ENCODE data around the gene SDK2.

SDK2 gene

DNA sequence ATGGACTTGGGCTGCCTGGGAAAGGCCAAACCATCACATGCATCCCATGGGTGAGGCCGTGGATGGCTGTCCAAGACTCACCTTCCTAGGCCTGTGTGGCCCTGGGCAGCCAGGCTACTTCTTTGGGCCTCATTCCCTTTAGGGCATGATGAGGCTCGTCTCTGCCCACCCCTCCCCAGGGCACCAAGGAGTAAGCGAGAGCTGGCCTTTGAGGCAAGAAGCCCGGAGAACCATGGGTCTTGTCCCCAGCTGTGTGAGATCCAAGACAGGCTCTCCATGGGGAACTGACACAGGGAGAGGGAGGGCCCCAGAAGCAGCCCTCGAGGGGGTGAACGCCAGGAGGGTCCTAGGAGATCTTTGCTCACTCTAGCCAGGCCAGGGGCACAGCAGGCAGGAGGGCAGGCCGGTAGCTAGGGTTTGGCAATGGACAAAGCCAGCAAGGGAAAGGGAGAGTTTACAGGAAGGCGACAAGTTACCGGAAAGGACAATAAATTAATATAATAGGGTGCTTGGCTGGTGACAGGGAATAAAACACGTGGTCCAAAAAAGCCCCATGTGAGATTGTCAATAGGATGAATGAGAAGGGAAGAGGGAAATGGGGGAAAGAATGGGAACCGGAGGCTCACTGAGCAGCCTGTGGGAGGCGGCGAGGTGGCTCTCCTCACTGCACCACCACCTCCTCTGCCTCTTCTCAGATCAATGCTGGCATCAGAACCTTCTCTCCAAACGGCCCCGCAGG lies 119.1 kb downstream of the SDK2 start:
- no peaks in the 10 kb centered on the region for H3K4me1 ChIP-seq (ENCODE audit: control insufficient read depth, insufficient read depth, low read length)
- no peaks in the 10 kb centered on the region for H3K36me3 ChIP-seq (ENCODE audit: control insufficient read depth, insufficient read depth, low read length, severe bottlenecking)
- H3K27me3 ChIP-seq (replicated peaks; ENCODE audit: control insufficient read depth, insufficient read depth, low read length) = peaks cover 18% of the 10 kb centered on the region
- no peaks in the 10 kb centered on the region for H3K9me3 ChIP-seq (ENCODE audit: control insufficient read depth, low read length)
- no peak overlapping the region for H3K4me3 ChIP-seq (ENCODE audit: low read length)
- DNase-seq (ENCODE audit: low read depth) = no peak
- no peak overlapping the region for H3K9ac ChIP-seq (ENCODE audit: low read length)

DNA sequence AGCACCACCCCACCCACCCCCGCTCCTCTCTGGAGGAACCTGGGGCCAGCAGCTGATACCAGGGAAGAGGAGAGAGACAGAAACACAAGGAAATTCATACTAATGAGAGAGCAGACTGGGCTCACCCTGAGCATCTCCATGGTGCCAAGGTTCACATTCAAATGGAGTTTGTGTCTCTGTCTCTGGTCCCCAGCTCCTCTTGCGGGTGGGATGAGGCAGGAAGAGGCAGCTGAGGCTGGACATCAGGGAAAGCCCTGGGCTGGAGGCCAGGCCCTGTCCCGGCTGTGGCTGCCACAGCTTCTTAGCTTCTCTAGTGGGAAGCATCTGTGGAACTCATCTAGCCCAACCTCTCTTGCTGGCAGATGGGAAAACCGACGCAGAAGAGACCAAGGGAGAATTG lies 121.5 kb downstream of the SDK2 start:
- no peaks in the 10 kb centered on the region for H3K36me3 ChIP-seq (ENCODE audit: control insufficient read depth, insufficient read depth, low read length, severe bottlenecking)
- peaks cover 34% of the 10 kb centered on the region for H3K27me3 ChIP-seq (replicated peaks; ENCODE audit: control insufficient read depth, insufficient read depth, low read length)
- H3K9ac ChIP-seq (ENCODE audit: low read length) = no peak overlapping the region
- H3K4me1 ChIP-seq (ENCODE audit: control insufficient read depth, insufficient read depth, low read length) = no peaks in the 10 kb centered on the region
- no peak for DNase-seq (ENCODE audit: low read depth)
- no peaks in the 10 kb centered on the region for H3K9me3 ChIP-seq (ENCODE audit: control insufficient read depth, low read length)
- H3K4me3 ChIP-seq (ENCODE audit: low read length) = no peak overlapping the region

- H3K27me3 ChIP-seq (replicated peaks; ENCODE audit: control insufficient read depth, insufficient read depth, low read length) = peaks cover 38% of the 10 kb centered on the region
- DNase-seq (ENCODE audit: low read depth) = no peak
- no peaks in the 10 kb centered on the region for H3K4me1 ChIP-seq (ENCODE audit: control insufficient read depth, insufficient read depth, low read length)
- no peaks in the 10 kb centered on the region for H3K9me3 ChIP-seq (ENCODE audit: control insufficient read depth, low read length)
- no peak overlapping the region for H3K9ac ChIP-seq (ENCODE audit: low read length)
- no peaks in the 10 kb centered on the region for H3K36me3 ChIP-seq (ENCODE audit: control insufficient read depth, insufficient read depth, low read length, severe bottlenecking)
- no peak overlapping the region for H3K4me3 ChIP-seq (ENCODE audit: low read length)
Measured at GRCh38 chr17:73522107-73522506, 122.1 kb downstream of the SDK2 start.

GRCh38 chr17:73521376-73521775 lies 122.9 kb downstream of the SDK2 start:
- peaks cover 36% of the 10 kb centered on the region for H3K27me3 ChIP-seq (replicated peaks; ENCODE audit: control insufficient read depth, insufficient read depth, low read length)
- no peak overlapping the region for H3K4me3 ChIP-seq (ENCODE audit: low read length)
- no peak overlapping the region for H3K9ac ChIP-seq (ENCODE audit: low read length)
- no peaks in the 10 kb centered on the region for H3K4me1 ChIP-seq (ENCODE audit: control insufficient read depth, insufficient read depth, low read length)
- DNase-seq (ENCODE audit: low read depth) = no peak
- no peaks in the 10 kb centered on the region for H3K36me3 ChIP-seq (ENCODE audit: control insufficient read depth, insufficient read depth, low read length, severe bottlenecking)
- no peaks in the 10 kb centered on the region for H3K9me3 ChIP-seq (ENCODE audit: control insufficient read depth, low read length)

DNA sequence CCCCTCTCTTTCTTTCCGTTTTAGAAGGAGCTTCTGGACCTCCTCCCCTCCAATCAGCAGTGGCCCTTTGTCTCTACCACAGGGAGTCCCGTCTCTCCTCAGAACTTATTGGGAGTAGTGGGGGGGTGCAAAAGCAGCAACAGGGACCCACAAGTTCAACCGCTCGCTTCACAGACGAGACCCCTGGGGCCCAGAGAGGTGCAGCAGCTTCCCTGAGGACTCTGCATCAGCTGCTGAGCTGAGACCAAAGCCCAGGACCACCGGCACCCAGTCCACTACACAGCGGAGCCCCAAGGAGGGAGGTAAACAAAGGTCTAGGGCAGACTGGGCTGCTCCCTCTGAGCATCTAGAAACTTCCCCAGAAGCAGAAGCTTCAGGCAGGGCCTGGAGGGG lies 123.9 kb downstream of the SDK2 start:
- Histone ChIP-seq H3K4me1 (ENCODE audit: control insufficient read depth, insufficient read depth, low read length) (no peaks in the 10 kb centered on the region), H3K9ac (ENCODE audit: low read length) (no peak overlapping the region), H3K4me3 (ENCODE audit: low read length) (no peak overlapping the region), H3K9me3 (ENCODE audit: control insufficient read depth, low read length) (no peaks in the 10 kb centered on the region), H3K36me3 (ENCODE audit: control insufficient read depth, insufficient read depth, low read length, severe bottlenecking) (no peaks in the 10 kb centered on the region), H3K27me3 (replicated peaks; ENCODE audit: control insufficient read depth, insufficient read depth, low read length) (peaks cover 41% of the 10 kb centered on the region)
- DNase-seq (ENCODE audit: low read depth) = no peak

GRCh38 chr17:73519714-73520368 lies 124.4 kb downstream of the SDK2 start:
- Histone ChIP-seq H3K9me3 (ENCODE audit: control insufficient read depth, low read length) (no peaks in the 10 kb centered on the region), H3K4me1 (ENCODE audit: control insufficient read depth, insufficient read depth, low read length) (no peaks in the 10 kb centered on the region), H3K27me3 (replicated peaks; ENCODE audit: control insufficient read depth, insufficient read depth, low read length) (peaks cover 43% of the 10 kb centered on the region), H3K36me3 (ENCODE audit: control insufficient read depth, insufficient read depth, low read length, severe bottlenecking) (no peaks in the 10 kb centered on the region), H3K9ac (ENCODE audit: low read length) (no peak overlapping the region), H3K4me3 (ENCODE audit: low read length) (no peak overlapping the region)
- no peak for DNase-seq (ENCODE audit: low read depth)

GRCh38 chr17:73519011-73519410 lies 125.2 kb downstream of the SDK2 start:
- Histone ChIP-seq H3K36me3 (ENCODE audit: control insufficient read depth, insufficient read depth, low read length, severe bottlenecking) (no peaks in the 10 kb centered on the region), H3K27me3 (replicated peaks; ENCODE audit: control insufficient read depth, insufficient read depth, low read length) (peaks cover 42% of the 10 kb centered on the region), H3K9ac (ENCODE audit: low read length) (no peak overlapping the region), H3K4me1 (ENCODE audit: control insufficient read depth, insufficient read depth, low read length) (no peaks in the 10 kb centered on the region), H3K4me3 (ENCODE audit: low read length) (no peak overlapping the region), H3K9me3 (ENCODE audit: control insufficient read depth, low read length) (no peaks in the 10 kb centered on the region)
- no peak for DNase-seq (ENCODE audit: low read depth)

DNA sequence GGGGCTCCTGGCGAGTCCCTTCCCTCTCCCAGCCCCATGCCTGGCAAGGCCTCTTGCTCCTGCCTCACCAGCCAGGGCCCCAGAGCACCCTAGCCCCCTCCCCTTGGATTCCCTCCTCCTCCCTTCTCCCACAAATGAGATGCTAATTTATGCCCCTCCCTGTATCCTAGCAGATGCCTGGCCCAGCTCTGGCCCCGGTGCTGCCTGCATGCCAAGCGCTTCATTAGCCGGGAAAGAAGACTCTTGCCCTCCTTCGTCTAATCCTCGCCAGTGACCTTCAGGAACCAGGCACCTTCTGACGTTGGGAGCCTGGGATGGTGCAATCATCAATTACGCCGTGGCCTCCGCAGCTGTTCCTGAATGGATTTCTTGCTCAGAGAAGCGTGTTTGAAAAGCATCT lies 127.8 kb downstream of the SDK2 start:
- no peaks in the 10 kb centered on the region for H3K36me3 ChIP-seq (ENCODE audit: control insufficient read depth, insufficient read depth, low read length, severe bottlenecking)
- peaks cover 41% of the 10 kb centered on the region for H3K27me3 ChIP-seq (replicated peaks; ENCODE audit: control insufficient read depth, insufficient read depth, low read length)
- no peak overlapping the region for H3K4me3 ChIP-seq (ENCODE audit: low read length)
- no peaks in the 10 kb centered on the region for H3K9me3 ChIP-seq (ENCODE audit: control insufficient read depth, low read length)
- DNase-seq (ENCODE audit: low read depth) = no peak
- H3K9ac ChIP-seq (ENCODE audit: low read length) = no peak overlapping the region
- no peaks in the 10 kb centered on the region for H3K4me1 ChIP-seq (ENCODE audit: control insufficient read depth, insufficient read depth, low read length)

DNA sequence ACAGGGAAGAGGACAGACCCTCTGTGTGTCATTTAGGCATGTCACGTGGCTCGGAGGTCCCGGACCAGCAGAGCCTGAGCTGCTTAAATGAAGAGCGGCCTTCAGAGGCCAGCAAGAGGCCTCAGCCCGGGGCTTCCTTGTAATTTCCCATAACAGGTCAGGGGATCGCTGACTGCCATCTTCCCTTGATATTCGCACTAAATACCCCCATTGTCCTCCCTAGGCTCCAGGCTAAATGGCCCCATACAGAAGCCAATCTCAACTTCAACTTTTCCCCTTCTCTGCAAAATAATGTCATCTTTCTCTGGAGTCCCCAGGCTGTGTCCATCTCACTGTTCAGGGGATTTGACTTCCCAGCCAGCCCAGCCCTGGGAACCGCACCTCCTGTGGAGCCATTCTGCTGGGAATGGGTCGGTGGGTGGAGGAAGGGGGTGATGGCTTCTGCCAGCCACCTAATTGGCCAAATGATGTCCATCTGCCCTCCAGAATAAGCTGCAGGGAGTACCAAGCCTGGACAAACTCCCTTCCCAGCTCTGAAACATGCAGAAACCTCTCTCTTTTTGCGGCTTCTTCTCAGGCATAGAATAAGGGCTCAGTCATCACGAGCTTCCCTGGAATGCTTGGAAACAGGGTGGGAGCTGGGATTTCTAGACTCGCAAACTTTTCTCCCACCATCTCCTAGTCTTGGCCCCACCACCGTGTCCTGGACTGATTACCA lies 129.9 kb downstream of the SDK2 start:
- no peaks in the 10 kb centered on the region for H3K36me3 ChIP-seq (ENCODE audit: control insufficient read depth, insufficient read depth, low read length, severe bottlenecking)
- H3K27me3 ChIP-seq (replicated peaks; ENCODE audit: control insufficient read depth, insufficient read depth, low read length) = peaks cover 44% of the 10 kb centered on the region
- H3K9ac ChIP-seq (ENCODE audit: low read length) = no peak overlapping the region
- no peak overlapping the region for H3K4me3 ChIP-seq (ENCODE audit: low read length)
- H3K4me1 ChIP-seq (ENCODE audit: control insufficient read depth, insufficient read depth, low read length) = no peaks in the 10 kb centered on the region
- H3K9me3 ChIP-seq (ENCODE audit: control insufficient read depth, low read length) = no peaks in the 10 kb centered on the region
- DNase-seq (ENCODE audit: low read depth) = no peak

- no peaks in the 10 kb centered on the region for H3K36me3 ChIP-seq (ENCODE audit: control insufficient read depth, insufficient read depth, low read length, severe bottlenecking)
- H3K27me3 ChIP-seq (replicated peaks; ENCODE audit: control insufficient read depth, insufficient read depth, low read length) = peaks cover 43% of the 10 kb centered on the region
- DNase-seq (ENCODE audit: low read depth) = no peak
- no peaks in the 10 kb centered on the region for H3K4me1 ChIP-seq (ENCODE audit: control insufficient read depth, insufficient read depth, low read length)
- no peaks in the 10 kb centered on the region for H3K9me3 ChIP-seq (ENCODE audit: control insufficient read depth, low read length)
- H3K4me3 ChIP-seq (ENCODE audit: low read length) = no peak overlapping the region
- H3K9ac ChIP-seq (ENCODE audit: low read length) = no peak overlapping the region
Measured at GRCh38 chr17:73513426-73513825, 130.8 kb downstream of the SDK2 start.

GRCh38 chr17:73511719-73512115 lies 132.5 kb downstream of the SDK2 start:
- Histone ChIP-seq H3K27me3 (replicated peaks; ENCODE audit: control insufficient read depth, insufficient read depth, low read length) (peaks cover 40% of the 10 kb centered on the region), H3K36me3 (ENCODE audit: control insufficient read depth, insufficient read depth, low read length, severe bottlenecking) (no peaks in the 10 kb centered on the region)

More at GRCh38 chr17:73511719-73512115, 132.5 kb downstream of the SDK2 start:
- Histone ChIP-seq H3K9ac (ENCODE audit: low read length) (no peak overlapping the region), H3K4me1 (ENCODE audit: control insufficient read depth, insufficient read depth, low read length) (no peaks in the 10 kb centered on the region), H3K9me3 (ENCODE audit: control insufficient read depth, low read length) (no peaks in the 10 kb centered on the region), H3K4me3 (ENCODE audit: low read length) (no peak overlapping the region)
- no peak for DNase-seq (ENCODE audit: low read depth)
